GM12865 (cell line): Measurements from ENCODE around the gene RAB34.
"Not testable (repeated sequence)": the region's sequence is repeated elsewhere in the genome, so short reads cannot be mapped to it uniquely, and the experiment has no call there.

Experiments used
- DNase-seq: peaks from one replicate; pipeline ENCODE4 v3.0.0; 2010; ENCODE audit warnings: low read depth
- H3K4me3 ChIP-seq: 2 replicates; pipeline ENCODE4 v1.5.1; 2011; ENCODE audit warnings: mild to moderate bottlenecking, low read depth, low read length, control low read depth
- TF ChIP-seq, protein P1 (sequence below): IDR thresholded peaks from 2 replicates; pipeline ENCODE4 v1.5.1; 2011; ENCODE audit warnings: low read length, control low read depth, low read depth, inconsistent platforms; ENCODE audit not compliant: insufficient read depth; ENCODE audit errors: missing control alignments

The RAB34 gene

DNA sequence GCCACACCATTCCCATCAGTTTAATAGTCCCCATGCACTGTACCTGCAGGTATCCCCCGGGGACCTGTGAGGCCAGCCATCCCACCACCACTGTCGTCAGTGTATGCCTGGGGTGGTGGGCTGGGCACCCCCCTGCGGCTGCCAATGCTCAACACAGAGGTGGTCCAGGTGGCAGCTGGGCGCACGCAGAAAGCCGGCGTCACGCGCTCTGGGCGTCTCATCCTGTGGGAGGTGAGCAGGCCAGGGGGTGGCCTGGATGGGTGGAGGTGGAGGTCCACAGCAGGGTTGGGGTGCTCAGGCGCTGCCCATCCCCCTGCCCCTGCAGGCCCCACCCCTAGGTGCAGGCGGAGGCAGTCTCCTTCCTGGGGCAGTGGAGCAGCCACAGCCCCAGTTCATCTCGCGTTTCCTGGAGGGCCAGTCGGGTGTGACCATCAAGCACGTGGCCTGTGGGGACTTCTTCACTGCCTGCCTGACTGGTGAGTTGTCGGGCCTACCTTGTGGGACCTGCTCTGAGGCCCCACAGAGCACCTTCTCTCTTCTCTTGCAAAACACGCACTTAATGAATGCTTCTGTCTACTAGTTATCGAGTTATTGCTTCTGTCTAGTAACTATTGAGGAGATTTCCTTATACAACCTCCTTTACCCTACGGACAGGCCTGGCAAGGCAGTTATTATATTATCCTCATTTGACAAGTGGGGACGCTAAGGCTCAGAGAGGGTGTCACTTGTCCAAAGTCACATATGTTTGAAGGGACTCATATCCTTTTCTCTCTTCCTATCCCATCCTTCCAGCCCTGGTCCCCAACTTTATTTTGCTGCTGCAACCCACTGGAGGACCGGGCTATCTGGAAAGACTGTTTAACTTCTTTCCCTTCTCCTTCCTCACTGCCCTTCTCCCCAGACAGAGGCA lies 20.4 kb upstream of the RAB34 start:
- H3K4me3 ChIP-seq: peak overlapping the region; percentile 54
- DNase-seq: peak; percentile 96
- TF ChIP-seq, protein P1, sequence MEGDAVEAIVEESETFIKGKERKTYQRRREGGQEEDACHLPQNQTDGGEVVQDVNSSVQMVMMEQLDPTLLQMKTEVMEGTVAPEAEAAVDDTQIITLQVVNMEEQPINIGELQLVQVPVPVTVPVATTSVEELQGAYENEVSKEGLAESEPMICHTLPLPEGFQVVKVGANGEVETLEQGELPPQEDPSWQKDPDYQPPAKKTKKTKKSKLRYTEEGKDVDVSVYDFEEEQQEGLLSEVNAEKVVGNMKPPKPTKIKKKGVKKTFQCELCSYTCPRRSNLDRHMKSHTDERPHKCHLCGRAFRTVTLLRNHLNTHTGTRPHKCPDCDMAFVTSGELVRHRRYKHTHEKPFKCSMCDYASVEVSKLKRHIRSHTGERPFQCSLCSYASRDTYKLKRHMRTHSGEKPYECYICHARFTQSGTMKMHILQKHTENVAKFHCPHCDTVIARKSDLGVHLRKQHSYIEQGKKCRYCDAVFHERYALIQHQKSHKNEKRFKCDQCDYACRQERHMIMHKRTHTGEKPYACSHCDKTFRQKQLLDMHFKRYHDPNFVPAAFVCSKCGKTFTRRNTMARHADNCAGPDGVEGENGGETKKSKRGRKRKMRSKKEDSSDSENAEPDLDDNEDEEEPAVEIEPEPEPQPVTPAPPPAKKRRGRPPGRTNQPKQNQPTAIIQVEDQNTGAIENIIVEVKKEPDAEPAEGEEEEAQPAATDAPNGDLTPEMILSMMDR: no peak

DNA sequence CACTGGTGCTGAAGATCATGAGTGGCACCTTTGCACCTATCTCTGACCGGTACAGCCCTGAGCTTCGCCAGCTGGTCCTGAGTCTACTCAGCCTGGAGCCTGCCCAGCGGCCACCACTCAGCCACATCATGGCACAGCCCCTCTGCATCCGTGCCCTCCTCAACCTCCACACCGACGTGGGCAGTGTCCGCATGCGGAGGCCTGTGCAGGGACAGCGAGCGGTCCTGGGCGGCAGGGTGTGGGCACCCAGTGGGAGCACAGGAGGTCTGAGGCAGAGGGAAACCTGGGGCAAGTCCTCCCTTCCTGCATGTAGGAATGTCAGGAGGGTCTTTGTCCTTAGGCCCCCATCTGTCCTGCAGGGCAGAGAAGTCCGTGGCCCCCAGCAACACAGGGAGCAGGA lies 19.6 kb upstream of the RAB34 start:
- H3K4me3 ChIP-seq: peak overlapping the region; percentile 54
- TF ChIP-seq, protein P1: no peak

DNA sequence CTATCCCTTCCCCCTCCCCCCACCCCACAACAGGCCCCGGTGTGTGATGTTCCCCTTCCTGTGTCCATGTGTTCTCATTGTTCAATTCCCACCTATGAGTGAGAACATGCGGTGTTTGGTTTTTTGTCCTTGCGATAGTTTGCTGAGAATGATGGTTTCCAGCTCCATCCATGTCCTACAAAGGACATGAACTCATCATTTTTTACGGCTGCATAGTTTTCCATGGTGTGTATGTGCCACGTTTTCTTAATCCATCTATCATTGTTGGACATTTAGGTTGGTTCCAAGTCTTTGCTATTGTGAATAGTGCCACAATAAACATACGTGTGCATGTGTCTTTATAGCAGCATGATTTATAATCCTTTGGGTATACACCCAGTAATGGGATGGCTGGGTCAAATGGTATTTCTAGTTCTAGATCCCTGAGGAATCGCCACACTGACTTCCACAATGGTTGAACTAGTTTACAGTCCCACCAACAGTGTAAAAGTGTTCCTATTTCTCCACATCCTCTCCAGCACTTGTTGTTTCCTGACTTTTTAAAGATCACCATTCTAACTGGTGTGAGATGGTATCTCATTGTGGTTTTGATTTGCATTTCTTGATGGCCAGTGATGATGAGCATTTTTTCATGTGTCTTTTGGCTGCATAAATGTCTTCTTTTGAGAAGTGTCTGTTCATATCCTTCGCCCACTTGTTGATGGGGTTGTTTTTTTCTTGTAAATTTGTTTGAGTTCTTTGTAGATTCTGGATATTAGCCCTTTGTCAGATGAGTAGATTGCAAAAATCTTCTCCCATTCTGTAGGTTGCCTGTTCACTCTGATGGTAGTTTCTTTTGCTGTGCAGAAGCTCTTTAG lies 18.5 kb upstream of the RAB34 start:
- not testable (repeated sequence) for DNase-seq, H3K4me3 ChIP-seq

More for the DNA sequence above, 19.6 kb upstream of the RAB34 start:
- DNase-seq: no peak

DNA sequence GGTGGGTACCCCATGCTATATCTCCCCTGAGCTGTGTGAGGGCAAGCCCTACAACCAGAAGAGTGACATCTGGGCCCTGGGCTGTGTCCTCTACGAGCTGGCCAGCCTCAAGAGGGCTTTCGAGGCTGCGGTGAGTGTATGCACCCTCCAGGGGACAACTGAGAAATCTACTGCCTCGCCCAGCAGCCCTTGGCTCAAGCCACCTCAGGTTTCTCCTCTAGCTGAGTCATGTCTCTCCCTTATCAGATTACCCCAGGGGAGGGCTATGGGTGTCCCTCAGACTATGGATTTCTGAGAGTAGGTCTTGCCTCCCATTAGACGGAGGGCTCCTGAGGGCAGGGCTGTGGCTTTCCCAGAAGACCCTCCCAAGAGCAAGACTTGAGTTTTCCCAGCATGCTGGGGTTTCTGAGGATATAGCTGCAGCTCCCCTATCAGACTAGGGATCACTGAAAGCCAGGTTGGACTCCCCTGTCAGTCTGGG lies 17.6 kb upstream of the RAB34 start:
- H3K4me3 ChIP-seq: no peak overlapping the region
- no peak for DNase-seq
- TF ChIP-seq, protein P1: no peak

DNA sequence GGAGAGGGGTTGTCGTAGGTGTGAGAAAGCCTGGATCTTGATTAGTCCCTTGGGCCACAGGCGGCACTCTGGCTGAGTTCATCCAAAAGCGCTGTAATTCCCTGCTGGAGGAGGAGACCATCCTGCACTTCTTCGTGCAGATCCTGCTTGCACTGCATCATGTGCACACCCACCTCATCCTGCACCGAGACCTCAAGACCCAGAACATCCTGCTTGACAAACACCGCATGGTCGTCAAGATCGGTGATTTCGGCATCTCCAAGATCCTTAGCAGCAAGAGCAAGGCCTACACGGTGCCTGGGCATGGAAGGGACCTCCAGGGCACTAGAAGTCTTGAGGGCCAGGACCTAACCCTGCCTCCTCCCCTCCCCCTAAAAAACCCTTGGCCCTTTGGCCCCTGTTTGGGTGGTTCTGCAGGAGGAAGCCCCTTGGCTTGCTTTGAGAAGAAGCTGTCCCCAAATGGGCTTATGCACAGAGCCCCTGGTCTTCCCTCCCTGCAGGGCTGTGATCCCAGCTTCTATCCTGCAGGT lies 17.1 kb upstream of the RAB34 start:
- no peak for DNase-seq
- no peak overlapping the region for H3K4me3 ChIP-seq
- TF ChIP-seq, protein P1: no peak

DNA sequence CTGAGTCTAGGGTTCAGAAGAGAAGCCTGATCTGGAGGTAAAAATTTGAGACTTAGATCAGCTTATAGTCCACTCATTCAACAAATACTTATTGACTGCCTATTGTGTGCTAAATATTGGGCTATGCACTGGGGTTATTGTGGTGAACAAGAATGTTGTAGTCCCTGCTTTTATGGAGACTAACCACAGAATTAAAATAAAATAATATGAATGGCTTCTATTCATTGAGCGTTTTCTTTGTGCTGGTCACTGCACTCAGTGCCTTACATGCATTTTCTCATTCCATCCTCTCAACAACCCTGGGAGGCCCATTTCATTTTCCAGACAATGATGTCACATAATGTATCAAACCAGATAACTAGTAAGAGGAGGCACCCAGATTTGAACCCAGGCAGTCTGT lies 15.7 kb upstream of the RAB34 start:
- TF ChIP-seq, protein P1: no peak
- no peak for DNase-seq
- no peak overlapping the region for H3K4me3 ChIP-seq

DNA sequence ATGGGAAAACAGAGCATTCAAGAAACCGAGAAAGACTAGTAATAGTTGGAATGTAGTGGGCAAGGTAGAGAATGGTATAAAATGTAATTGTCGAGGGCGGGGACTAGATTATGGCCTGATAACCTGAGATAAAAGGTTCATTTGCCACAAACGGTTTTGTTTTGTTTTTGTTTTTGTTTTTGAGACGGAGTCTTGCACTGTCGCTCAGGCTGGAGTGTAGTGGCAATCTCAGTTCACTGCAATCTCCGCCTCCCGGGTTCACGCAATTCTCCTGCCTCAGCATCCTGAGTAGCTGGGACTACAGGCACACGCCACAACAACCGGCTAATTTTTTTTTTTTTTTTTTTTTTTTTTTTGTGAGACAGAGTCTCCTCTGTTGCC lies 12.3 kb upstream of the RAB34 start:
- DNase-seq: no peak
- no peak overlapping the region for H3K4me3 ChIP-seq
- TF ChIP-seq, protein P1: no peak
